ENCODE data around the gene EIF2B5.

DNA sequence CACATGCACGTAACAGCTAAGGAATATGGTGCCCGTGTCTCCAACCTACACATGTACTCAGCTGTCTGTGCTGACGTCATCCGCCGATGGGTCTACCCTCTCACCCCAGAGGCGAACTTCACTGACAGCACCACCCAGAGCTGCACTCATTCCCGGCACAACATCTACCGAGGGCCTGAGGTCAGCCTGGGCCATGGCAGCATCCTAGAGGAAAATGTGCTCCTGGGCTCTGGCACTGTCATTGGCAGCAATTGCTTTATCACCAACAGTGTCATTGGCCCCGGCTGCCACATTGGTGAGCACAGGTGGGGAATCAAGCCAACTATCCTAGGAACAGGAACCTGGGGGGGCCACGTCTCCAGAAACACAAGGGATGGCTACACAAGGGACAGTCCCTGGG is 5.3 kb downstream of the EIF2B5 start:
- TF ChIP-seq, protein P1, sequence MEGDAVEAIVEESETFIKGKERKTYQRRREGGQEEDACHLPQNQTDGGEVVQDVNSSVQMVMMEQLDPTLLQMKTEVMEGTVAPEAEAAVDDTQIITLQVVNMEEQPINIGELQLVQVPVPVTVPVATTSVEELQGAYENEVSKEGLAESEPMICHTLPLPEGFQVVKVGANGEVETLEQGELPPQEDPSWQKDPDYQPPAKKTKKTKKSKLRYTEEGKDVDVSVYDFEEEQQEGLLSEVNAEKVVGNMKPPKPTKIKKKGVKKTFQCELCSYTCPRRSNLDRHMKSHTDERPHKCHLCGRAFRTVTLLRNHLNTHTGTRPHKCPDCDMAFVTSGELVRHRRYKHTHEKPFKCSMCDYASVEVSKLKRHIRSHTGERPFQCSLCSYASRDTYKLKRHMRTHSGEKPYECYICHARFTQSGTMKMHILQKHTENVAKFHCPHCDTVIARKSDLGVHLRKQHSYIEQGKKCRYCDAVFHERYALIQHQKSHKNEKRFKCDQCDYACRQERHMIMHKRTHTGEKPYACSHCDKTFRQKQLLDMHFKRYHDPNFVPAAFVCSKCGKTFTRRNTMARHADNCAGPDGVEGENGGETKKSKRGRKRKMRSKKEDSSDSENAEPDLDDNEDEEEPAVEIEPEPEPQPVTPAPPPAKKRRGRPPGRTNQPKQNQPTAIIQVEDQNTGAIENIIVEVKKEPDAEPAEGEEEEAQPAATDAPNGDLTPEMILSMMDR (optimal IDR thresholded peaks at IDR 0.05 in 1 of 3, IDR thresholded peaks at IDR 0.05 in 1 of 3, conservative IDR thresholded peaks at IDR 0.05 in 1 of 3; ENCODE audit: extremely low read depth in 1 of 3, insufficient read depth in 2 of 3, low read length in 3 of 3): no peak
- TF ChIP-seq EZH2 (IDR thresholded peaks at IDR 0.05; ENCODE audit: low read length): no peak
